ENCODE data around the gene THRB. TPM values are rescaled to one million over a fixed set of nuclear protein-coding genes. Genes with fewer than 3 reads are reported as not detected.

THRB gene
- polyA plus RNA-seq, 2 of the 4 experiments (the other 2 are of a cell fraction): 2.0 to 2.3 TPM

DNA sequence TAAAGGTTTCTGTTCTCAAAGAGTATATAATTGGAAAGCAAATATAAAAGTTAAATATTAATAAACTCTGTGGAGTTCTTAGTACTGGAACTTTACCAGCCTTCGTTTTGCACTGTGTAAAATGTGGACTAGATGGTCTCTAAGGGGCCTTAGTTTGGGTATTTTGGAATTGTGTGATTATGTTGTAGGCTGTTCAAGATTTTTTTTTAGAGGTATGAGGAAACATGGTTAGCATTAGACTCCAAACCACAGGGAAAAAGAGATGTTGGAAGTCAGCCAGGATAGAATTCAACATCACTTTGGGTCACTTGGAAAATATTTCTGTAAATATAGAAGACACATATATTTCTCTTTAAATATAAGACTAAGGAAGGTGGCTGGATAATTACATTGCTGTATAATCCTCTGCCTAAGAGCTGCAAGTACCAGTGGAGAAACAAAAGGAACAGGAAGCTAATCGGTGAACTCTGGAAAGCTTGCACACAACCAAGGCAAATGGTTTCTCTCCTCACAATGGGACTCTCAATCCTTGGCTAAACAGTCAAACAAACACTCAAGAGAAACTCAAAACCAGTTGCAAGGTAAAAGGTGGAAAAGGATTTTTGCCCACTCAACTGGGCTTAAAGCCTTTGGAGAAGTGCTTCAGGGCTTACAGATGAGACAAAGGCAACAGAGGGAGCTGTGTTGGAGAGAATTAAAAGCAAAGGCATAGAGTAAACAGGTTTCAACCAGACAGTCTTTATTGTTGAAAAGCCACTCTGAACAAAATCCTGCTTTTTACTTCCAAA, 407.8 kb downstream of the THRB start:
- DNase-seq (ENCODE audit: low read depth in 1 of 2, low spot score in 1 of 2) (no peak), ATAC-seq (peak in 1 of 2 experiments; percentile 61; a peak in 3 of 6 replicates), FAIRE-seq (no peak)
- Histone ChIP-seq H3K4me2 (peak overlapping the region; percentile 81), H3K4me3 (0 out of 3 replicates have a peak overlapping the region, but pooled peaks have one; percentile 2), H3K9me3 (no peaks in the 10 kb centered on the region), H3K27ac (peak overlapping the region; percentile 39 to 67; a peak in 5 of 6 replicates), H3K4me1 (peaks cover 16% of the 10 kb centered on the region)
- ChIA-PET POLR2A (no interaction called here), CTCF (interaction anchor here (1.1 kb wide), 1 partner anchor 63 kb away, joined by 3 read pairs; no protein-coding TSS in a partner anchor)
- 14% methylated on average over 2 of the region's 2 CpGs for WGBS (ENCODE audit: missing lambda C conversion rate)
- no peak for TF ChIP-seq HOXA7 (CRISPR knock-in tag; IDR thresholded peaks at IDR 0.05)
- TF ChIP-seq TFCP2L1 (CRISPR knock-in tag; IDR thresholded peaks at IDR 0.05): no peak
- TF ChIP-seq SMC3 (IDR thresholded peaks at IDR 0.05): no peak
- TF ChIP-seq CHD4 (IDR thresholded peaks at IDR 0.05; ENCODE audit: borderline replicate concordance): no peak
- TF ChIP-seq POLR2A (IDR thresholded peaks at IDR 0.05; ENCODE audit: low read length): no peak

DNA sequence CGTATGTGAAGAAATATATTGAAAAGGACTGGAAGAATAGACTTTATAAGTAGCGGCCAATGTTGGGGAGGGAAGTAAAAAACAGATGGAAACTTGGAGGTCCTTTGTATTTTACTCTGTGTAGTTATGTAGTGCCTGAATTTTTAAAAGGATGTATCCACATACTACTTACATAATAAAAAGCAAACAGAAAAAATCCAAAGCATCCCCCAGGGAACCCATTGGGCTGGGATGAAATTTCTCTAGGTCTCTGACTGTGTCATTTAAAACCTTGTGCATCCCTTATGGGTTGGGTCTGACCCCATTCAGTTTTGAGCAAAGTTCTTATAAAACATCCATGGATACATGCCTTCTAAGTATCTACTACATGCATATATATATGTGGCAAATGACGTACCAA, 408.4 kb downstream of the THRB start:
- WGBS (ENCODE audit: missing lambda C conversion rate): 55% methylated on average over 3 of the region's 3 CpGs
- Histone ChIP-seq H3K4me3 (no peak overlapping the region), H3K9me3 (no peaks in the 10 kb centered on the region), H3K4me2 (peak overlapping the region; percentile 81), H3K4me1 (peaks cover 16% of the 10 kb centered on the region), H3K27ac (peak overlapping the region in 1 of 2 experiments; percentile 39; a peak in 1 of 6 replicates)
- FAIRE-seq (no peak), ATAC-seq (peak in 1 of 2 experiments; percentile 42; a peak in 1 of 6 replicates), DNase-seq (ENCODE audit: low read depth in 1 of 2, low spot score in 1 of 2) (no peak)
- ChIA-PET POLR2A (no interaction called here), CTCF (interaction anchor here (1.1 kb wide), 1 partner anchor 63 kb away, joined by 3 read pairs; no protein-coding TSS in a partner anchor)
- TF ChIP-seq POLR2A (IDR thresholded peaks at IDR 0.05; ENCODE audit: low read length) (no peak), HOXB5 (CRISPR knock-in tag; IDR thresholded peaks at IDR 0.05) (no peak), POLR2AphosphoS2 (conservative IDR thresholded peaks at IDR 0.05; ENCODE audit: low read length) (no peak), EP300 (IDR thresholded peaks at IDR 0.05) (no peak)

DNA sequence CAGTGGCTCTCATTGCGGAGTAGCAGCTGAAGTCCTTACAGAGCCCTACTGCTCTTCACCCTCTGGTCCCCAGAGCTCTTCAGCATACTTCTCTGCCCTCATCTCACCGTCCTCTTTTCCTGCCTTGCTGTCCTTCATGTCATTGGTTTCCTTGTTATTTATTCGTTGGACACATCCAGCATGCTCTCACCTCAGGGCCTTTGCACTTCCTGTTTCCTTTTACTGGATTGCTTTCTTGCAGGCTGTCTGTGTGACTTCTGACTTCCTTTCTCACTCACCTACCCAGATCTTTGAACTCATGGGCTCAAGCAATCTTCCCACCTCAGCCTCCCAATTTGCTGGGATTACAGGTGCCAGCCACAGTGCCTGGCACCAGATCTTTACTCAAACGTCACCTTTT, 422.5 kb downstream of the THRB start:
- TF ChIP-seq, protein P1, sequence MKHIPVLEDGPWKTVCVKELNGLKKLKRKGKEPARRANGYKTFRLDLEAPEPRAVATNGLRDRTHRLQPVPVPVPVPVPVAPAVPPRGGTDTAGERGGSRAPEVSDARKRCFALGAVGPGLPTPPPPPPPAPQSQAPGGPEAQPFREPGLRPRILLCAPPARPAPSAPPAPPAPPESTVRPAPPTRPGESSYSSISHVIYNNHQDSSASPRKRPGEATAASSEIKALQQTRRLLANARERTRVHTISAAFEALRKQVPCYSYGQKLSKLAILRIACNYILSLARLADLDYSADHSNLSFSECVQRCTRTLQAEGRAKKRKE (CRISPR knock-in tag; IDR thresholded peaks at IDR 0.05; ENCODE audit: low read depth): no peak
- TF ChIP-seq HDAC2 (IDR thresholded peaks at IDR 0.05) (no peak), JUNB (IDR thresholded peaks at IDR 0.05) (no peak), CHD4 (IDR thresholded peaks at IDR 0.05; ENCODE audit: borderline replicate concordance) (no peak), GATA3 (IDR thresholded peaks at IDR 0.05; ENCODE audit: borderline replicate concordance) (no peak), CBX8 (IDR thresholded peaks at IDR 0.05) (no peak), MAFK (IDR thresholded peaks at IDR 0.05; ENCODE audit: partially characterized antibody) (no peak), BHLHE40 (IDR thresholded peaks at IDR 0.05; ENCODE audit: low read depth, low read length) (no peak), FOSL2 (IDR thresholded peaks at IDR 0.05) (no peak), FOSL2 (CRISPR knock-in tag; IDR thresholded peaks at IDR 0.05) (no peak), TFCP2L1 (CRISPR knock-in tag; IDR thresholded peaks at IDR 0.05) (no peak), ZNF302 (CRISPR knock-in tag; IDR thresholded peaks at IDR 0.05) (no peak), EHMT2 (IDR thresholded peaks at IDR 0.05; ENCODE audit: low read depth) (no peak)
- TF ChIP-seq, protein P2, sequence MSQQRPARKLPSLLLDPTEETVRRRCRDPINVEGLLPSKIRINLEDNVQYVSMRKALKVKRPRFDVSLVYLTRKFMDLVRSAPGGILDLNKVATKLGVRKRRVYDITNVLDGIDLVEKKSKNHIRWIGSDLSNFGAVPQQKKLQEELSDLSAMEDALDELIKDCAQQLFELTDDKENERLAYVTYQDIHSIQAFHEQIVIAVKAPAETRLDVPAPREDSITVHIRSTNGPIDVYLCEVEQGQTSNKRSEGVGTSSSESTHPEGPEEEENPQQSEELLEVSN (IDR thresholded peaks at IDR 0.05; ENCODE audit: borderline replicate concordance, low read depth): no peak
- TF ChIP-seq, protein P3, sequence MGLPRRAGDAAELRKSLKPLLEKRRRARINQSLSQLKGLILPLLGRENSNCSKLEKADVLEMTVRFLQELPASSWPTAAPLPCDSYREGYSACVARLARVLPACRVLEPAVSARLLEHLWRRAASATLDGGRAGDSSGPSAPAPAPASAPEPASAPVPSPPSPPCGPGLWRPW (IDR thresholded peaks at IDR 0.05): no peak
- TF ChIP-seq, protein P4, sequence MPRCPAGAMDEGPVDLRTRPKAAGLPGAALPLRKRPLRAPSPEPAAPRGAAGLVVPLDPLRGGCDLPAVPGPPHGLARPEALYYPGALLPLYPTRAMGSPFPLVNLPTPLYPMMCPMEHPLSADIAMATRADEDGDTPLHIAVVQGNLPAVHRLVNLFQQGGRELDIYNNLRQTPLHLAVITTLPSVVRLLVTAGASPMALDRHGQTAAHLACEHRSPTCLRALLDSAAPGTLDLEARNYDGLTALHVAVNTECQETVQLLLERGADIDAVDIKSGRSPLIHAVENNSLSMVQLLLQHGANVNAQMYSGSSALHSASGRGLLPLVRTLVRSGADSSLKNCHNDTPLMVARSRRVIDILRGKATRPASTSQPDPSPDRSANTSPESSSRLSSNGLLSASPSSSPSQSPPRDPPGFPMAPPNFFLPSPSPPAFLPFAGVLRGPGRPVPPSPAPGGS (IDR thresholded peaks at IDR 0.05): no peak
- POLR2A ChIA-PET: no interaction called here
- H3K4me3 ChIP-seq: no peak overlapping the region
- no peak for FAIRE-seq
- CTCF ChIA-PET: no interaction called here
- no peaks in the 10 kb centered on the region for H3K9me3 ChIP-seq
- 52% methylated on average over 4 of the region's 4 CpGs for WGBS (ENCODE audit: missing lambda C conversion rate)
- H3K4me2 ChIP-seq: no peak overlapping the region
- no peak for ATAC-seq
- no peak overlapping the region for H3K27ac ChIP-seq
- H3K4me1 ChIP-seq: no peaks in the 10 kb centered on the region
- DNase-seq (ENCODE audit: low read depth in 1 of 2, low spot score in 1 of 2): no peak
